Loucy (cell line): ENCODE results near the gene NHP2.

Source experiments
- EZH2phosphoT487 ChIP-seq: fragments of 200-600 bp; IDR thresholded peaks from 2 replicates; pipeline ENCODE4 v1.6.1; 2018; ENCODE audit warnings: antibody characterized with exemption, mild to moderate bottlenecking, moderate library complexity, borderline replicate concordance
- TF ChIP-seq, protein P1 (sequence below): fragments of 200-600 bp; sonication (generic); conservative IDR thresholded peaks from 2 replicates; pipeline ENCODE4 v1.5.1; 2014; ENCODE audit warnings: mild to moderate bottlenecking, antibody characterized with exemption, low read length

DNA sequence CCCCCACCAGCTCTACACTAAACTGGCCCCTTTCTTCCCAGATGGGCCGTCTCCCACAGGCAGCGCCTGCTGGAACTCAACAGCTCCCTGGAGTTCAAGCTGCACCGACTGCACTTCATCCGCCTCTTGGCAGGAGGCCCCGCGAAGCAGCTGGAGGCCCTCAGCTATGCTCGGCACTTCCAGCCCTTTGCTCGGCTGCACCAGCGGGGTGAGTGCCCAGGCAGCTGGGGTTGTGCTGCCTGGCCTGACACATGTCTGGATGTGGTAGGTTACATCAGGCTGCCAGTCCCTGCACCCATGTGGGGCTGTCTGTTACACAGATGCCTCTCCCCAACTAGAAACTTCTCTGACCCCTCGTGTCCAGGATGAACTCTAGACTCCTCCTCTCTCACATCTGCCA, 9.8 kb downstream of the NHP2 start:
- TF ChIP-seq, protein P1, sequence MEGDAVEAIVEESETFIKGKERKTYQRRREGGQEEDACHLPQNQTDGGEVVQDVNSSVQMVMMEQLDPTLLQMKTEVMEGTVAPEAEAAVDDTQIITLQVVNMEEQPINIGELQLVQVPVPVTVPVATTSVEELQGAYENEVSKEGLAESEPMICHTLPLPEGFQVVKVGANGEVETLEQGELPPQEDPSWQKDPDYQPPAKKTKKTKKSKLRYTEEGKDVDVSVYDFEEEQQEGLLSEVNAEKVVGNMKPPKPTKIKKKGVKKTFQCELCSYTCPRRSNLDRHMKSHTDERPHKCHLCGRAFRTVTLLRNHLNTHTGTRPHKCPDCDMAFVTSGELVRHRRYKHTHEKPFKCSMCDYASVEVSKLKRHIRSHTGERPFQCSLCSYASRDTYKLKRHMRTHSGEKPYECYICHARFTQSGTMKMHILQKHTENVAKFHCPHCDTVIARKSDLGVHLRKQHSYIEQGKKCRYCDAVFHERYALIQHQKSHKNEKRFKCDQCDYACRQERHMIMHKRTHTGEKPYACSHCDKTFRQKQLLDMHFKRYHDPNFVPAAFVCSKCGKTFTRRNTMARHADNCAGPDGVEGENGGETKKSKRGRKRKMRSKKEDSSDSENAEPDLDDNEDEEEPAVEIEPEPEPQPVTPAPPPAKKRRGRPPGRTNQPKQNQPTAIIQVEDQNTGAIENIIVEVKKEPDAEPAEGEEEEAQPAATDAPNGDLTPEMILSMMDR = no peak
- no peak for TF ChIP-seq EZH2phosphoT487
